Motor neuron (in vitro differentiated cells): ENCODE measurements around the gene NOX5. TPM values are rescaled to one million over a fixed set of nuclear protein-coding genes. Genes with fewer than 3 reads are reported as not detected.
"Not testable (repeated sequence)": the region's sequence is repeated elsewhere in the genome, so short reads cannot be mapped to it uniquely, and the experiment has no call there.

ENCODE experiments used
- ATAC-seq, 8 experiments: fragments of 200-7000 bp; cut with Tn5 transposase; replicated peaks in 6 of 8; 2 replicates each; pipeline ENCODE4 v1.8.0; 2021; ENCODE audit warnings: mild to moderate bottlenecking in 8 of 8, moderate library complexity in 8 of 8
- H3K27ac ChIP-seq, 2 donors: fragments of 250-450 bp; sonication (Bioruptor Pico); 2 replicates each; pipeline ENCODE4 v1.9.0; 2021; ENCODE audit warnings: antibody characterized with exemption in 2 of 2, mild to moderate bottlenecking in 2 of 2, moderate library complexity in 1 of 2
- H3K4me1 ChIP-seq, 2 donors: fragments of 250-450 bp; sonication (Bioruptor Pico); replicated peaks in 1 of 2; 2 replicates each; pipeline ENCODE4 v1.6.1; 2021; ENCODE audit warnings: antibody characterized with exemption in 2 of 2, mild to moderate bottlenecking in 2 of 2, moderate library complexity in 1 of 2
- H3K4me3 ChIP-seq, 5 donors: fragments of 250-450 bp; sonication (Bioruptor Pico); 2 replicates each; pipeline ENCODE4 v1.9.0; 2021; ENCODE audit warnings: antibody characterized with exemption in 5 of 5, mild to moderate bottlenecking in 5 of 5, moderate library complexity in 4 of 5
- WGBS, 10 experiments: fragments of 450-650 bp; shearing (Covaris generic); methylation state at CpG; one replicate each; pipeline ENCODE4 v1.0.0; 2022; 5-methylcytosine and 5-hydroxymethylcytosine counted together
- in situ Hi-C, 9 experiments: fragments of 400-800 bp; cut with MboI; loops; one replicate each; pipeline ENCODE4 v1.15.0; 2021; ENCODE audit warnings: low sequenced_read_pairs in 9 of 9, low pct_unique_long_range_greater_than_20kb in 2 of 9; ENCODE audit not compliant: unreplicated experiment in 9 of 9
- total RNA-seq, 8 experiments: library from RNA; unstranded; fragments of 300-600 nt; gene quantifications; 2 replicates each; pipeline versions ENCODE4 v1.2.3 to v1.2.4, GENCODE V29; 2022

Gene NOX5, protein sequence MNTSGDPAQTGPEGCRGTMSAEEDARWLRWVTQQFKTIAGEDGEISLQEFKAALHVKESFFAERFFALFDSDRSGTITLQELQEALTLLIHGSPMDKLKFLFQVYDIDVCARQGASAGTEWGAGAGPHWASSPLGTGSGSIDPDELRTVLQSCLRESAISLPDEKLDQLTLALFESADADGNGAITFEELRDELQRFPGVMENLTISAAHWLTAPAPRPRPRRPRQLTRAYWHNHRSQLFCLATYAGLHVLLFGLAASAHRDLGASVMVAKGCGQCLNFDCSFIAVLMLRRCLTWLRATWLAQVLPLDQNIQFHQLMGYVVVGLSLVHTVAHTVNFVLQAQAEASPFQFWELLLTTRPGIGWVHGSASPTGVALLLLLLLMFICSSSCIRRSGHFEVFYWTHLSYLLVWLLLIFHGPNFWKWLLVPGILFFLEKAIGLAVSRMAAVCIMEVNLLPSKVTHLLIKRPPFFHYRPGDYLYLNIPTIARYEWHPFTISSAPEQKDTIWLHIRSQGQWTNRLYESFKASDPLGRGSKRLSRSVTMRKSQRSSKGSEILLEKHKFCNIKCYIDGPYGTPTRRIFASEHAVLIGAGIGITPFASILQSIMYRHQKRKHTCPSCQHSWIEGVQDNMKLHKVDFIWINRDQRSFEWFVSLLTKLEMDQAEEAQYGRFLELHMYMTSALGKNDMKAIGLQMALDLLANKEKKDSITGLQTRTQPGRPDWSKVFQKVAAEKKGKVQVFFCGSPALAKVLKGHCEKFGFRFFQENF
- 1 to 10 TPM in 2 of 8 experiments, under 1 TPM in 6; under 0.01 to 2.2 (median 0.17) TPM for total RNA-seq

DNA sequence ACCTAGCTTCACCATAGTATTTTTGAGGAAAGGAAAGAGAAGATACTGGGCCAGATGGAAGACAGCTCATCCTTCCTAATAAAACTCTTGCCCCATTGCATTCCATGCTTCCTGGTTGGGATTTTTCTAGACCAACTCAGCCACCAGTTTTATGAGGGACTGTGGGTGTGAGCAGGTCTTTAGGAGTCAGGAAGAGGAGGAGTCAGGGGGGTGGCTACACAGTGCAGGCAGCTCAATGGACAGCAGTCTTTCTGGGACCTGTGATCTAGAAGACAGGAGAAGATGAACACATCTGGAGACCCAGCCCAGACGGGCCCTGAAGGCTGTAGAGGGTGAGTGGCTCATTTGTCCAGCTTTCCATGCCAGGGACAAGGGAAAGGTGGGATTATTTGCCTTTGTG lies at the start of gene NOX5:
Gene NOX5 (plus strand): TSS at position 242 of the 400 bp plus-strand sequence. CDS start 41 bp downstream, at position 283.
- 40 to 100% methylated on average over 1 of the region's 1 CpG; no CpG with 5 or more reads in 8 of the 10 experiments for WGBS, 10 experiments
- Histone ChIP-seq H3K4me3 (no peak within 1 kb of the TSS), H3K4me1 (peaks cover 4 to 13% of the 10 kb centered on the region in 2 donors), H3K27ac (no peak within 1 kb of the TSS)
- in situ Hi-C loops, result no loop called here
- peak in 3 of 8 experiments; percentile 56 to 82 (median 75) for ATAC-seq

DNA sequence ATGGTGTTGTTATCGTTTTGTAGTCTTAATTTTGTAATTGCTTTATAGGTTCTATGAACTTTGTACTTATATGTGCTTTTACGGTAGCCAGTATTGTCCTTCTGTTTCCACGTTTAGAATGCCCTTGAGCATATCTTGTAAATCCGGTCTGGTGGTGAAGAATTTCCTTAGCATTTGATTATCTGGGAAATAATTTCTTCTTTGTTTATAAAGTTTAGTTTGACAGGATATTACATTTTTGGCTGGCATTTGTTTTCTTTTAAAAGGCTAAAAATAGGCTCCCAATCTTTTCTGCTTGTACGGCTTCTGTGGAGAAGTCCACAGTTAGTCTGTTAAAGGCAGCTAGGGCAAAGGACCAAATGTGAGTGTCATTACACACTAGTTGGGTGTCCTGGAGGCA lies 47.5 kb upstream of the NOX5 start:
- in situ Hi-C loops, result no loop called here
- no peak overlapping the region for H3K4me3 ChIP-seq
- no peak overlapping the region for H3K27ac ChIP-seq
- no peak for ATAC-seq
- no peaks in the 10 kb centered on the region for H3K4me1 ChIP-seq
- 13 to 84% (median 77%) methylated on average over 2 to 5 of the region's 5 CpGs; no CpG with 5 or more reads in 1 of the 10 experiments for WGBS, 10 experiments

DNA sequence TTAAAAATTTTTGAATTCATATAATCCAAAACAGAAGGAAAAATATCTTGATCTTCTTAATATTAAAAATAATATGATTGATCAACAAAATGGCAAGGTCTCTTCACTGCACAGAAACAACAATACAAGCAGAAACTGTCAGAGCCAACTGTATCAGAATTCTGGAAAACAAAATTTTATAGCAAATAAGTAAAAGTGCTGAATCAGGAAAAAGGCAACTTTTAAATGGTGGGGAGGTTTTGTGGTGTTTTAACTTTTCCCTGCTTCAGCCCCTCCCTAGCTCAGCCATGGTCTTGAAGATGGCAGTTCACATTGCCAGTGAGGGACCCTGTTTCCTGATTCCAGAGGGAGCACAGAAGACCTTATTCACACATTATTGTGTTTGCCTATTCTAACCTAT lies 46.5 kb upstream of the NOX5 start:
- Histone ChIP-seq H3K27ac (no peak overlapping the region), H3K4me3 (no peak overlapping the region), H3K4me1 (no peaks in the 10 kb centered on the region)
- no peak for ATAC-seq
- in situ Hi-C loops, result no loop called here

DNA sequence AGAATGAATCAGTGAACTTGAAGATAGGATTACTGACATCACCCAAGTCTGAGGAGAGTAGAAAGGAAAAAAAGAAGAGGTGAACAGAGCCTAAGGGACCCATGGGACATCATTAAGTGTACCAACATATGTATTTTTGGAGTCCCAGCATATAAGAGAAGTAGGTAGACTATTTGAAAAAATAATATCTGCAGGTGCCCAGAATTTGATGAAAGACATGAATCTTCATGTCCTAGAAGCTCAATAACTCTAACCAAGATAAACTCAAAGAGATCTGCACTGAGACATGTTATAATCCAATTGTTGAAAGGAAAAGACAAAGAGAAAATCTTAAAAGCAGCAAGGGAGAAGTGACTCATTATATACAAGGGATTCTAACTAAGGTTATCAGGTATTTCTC lies 45.2 kb upstream of the NOX5 start:
- ATAC-seq, result no peak
- no peaks in the 10 kb centered on the region for H3K4me1 ChIP-seq
- H3K4me3 ChIP-seq, result no peak overlapping the region
- in situ Hi-C loops, result no loop called here
- no peak overlapping the region for H3K27ac ChIP-seq

DNA sequence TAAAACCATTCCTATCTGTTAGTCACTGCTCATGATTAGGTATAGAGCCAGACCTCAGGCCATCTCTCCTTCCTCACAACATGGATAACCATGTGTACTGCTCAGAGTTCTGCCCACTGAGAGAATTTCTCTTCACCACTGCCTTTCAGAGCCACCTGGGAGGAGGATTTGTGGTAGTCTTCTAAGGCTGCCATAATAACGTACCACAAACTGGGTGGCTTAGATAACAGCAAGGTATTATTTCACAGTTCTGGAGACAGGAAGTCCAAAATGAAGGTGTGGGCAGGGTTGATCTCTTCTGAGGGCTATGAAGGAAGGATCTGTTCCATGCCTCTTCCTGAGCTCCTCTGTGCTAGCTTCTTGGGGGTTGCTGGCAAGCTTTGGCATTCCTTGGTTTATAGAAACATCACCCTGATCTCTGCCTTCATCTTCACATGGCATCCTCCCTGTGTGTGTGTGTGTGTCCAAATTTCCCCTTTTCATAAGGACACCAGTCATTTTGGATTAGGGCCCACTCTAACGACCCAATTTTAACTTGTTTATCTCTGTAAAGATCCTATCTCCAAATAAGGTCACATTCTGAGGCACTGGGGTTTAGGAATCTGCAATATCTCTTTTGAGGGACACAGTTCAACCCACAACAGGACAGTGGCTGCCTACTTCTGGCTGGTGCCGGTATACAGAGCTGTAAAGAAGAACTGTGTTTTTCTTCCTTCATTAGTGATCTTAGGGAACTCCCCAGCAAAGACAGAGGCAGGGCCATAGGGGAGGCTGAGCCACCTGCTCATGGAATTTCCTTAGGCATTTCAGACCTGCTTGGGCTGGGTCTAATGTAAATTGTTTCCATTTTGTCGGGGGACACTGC lies 42.1 kb upstream of the NOX5 start:
- in situ Hi-C loops, result no loop called here
- no peak overlapping the region for H3K27ac ChIP-seq
- no peak for ATAC-seq
- WGBS, 10 experiments, result 13 to 100% (median 76%) methylated on average over 1 to 4 of the region's 4 CpGs; no CpG with 5 or more reads in 1 of the 10 experiments
- H3K4me3 ChIP-seq, result no peak overlapping the region
- no peaks in the 10 kb centered on the region for H3K4me1 ChIP-seq

DNA sequence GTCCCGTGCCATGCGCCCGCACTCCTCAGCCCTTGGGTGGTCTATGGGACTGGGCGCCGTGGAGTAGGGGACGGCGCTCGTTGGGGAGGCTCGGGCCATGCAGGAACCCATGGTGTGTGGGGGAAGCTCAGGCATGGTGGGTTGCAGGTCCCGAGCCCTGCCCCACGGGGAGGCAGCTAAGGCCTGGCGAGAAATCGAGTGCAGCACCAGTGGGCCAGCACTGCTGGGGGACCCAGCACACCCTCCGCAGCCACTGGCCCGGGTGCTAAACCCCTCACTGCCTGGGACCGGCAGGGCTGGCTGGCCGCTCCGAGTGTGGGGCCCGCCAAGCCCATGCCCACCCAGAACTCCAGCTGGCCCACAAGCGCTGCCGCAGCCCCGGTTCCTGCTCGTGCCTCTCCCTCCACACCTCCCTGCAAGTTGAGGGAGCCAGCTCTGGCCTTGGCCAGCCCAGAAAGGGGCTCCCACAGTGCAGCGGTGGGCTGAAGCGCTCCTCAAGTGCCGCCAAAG lies 38.8 kb upstream of the NOX5 start:
- H3K4me1 ChIP-seq, in situ Hi-C loops, H3K4me3 ChIP-seq, ATAC-seq, H3K27ac ChIP-seq: not testable (repeated sequence)
- WGBS, 10 experiments, result 28 to 93% (median 60%) methylated on average over 1 to 6 of the region's 26 CpGs; no CpG with 5 or more reads in 7 of the 10 experiments

DNA sequence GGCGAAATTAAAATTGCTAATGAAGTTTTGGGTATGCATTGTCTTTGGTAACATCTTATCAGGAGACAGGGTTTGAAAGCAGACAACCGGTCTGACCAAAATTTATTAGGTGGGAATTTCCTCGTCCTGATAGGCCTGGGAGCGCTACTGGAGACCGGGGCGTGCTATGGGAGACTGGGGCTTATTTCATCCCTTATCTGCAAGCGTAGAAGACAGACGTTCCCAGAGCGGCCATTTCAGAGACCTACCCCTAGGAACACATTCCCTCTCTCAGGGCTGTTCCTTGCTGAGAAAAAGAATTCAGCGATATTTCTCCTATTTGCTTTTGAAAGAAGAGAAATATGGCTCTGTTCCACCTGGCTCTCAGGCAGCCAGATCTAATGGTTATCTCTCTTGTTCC lies 37.1 kb upstream of the NOX5 start:
- ATAC-seq, result not testable (repeated sequence)

DNA sequence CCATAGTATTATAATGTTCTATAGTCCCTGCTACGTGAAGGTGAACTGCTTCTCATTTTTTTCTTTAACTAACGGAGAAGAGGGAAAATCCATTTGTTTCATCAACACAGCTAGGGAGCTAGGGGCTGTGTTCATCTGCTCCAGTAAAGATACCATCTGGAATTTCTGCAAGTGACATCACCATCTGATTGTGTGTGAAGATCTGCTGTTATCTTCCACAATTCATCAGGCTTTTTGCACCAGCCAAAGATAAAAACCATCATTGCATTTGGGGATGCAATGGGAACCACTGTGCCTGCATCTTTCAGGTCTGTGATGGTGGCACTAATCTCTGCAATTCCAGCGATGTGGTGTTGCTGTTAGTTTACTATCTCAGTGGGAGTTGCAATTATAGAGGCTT lies 35.5 kb upstream of the NOX5 start:
- in situ Hi-C loops, result no loop called here
- H3K27ac ChIP-seq, result no peak overlapping the region
- H3K4me3 ChIP-seq, result no peak overlapping the region
- peaks cover 0 to 3% of the 10 kb centered on the region in 2 donors for H3K4me1 ChIP-seq
- WGBS, 10 experiments, result 0 to 86% (median 57%) methylated on average over 1 to 3 of the region's 3 CpGs; no CpG with 5 or more reads in 1 of the 10 experiments
- ATAC-seq, result no peak

More for the DNA sequence above, 37.1 kb upstream of the NOX5 start:
- WGBS, 10 experiments, result 21 to 100% (median 83%) methylated on average over 1 to 10 of the region's 10 CpGs; no CpG with 5 or more reads in 1 of the 10 experiments
- H3K4me3 ChIP-seq, in situ Hi-C loops, H3K4me1 ChIP-seq, H3K27ac ChIP-seq: not testable (repeated sequence)

DNA sequence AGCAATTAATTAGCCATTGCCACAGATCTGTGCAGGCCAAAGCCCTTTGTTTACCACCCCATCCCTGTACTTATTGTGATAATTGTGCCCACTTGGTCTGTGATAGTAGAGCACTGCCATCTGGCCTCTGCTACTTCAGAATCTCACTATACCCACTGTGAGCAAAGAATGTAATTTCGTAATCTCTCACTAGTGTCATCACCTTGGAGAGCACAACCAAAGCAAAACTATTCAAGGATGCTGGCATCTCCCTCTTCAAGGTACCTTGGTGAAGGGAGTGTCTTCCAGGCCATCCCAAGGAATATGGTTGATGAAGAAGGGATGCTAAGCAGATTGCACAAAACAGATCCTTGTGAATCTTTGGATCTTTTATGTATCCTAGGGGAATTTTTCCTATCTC lies 34.7 kb upstream of the NOX5 start:
- WGBS, 10 experiments, result 40 to 71% methylated on average over 1 of the region's 1 CpG; no CpG with 5 or more reads in 8 of the 10 experiments
- no peak for ATAC-seq
- no peak overlapping the region for H3K27ac ChIP-seq
- in situ Hi-C loops, result no loop called here
- no peak overlapping the region for H3K4me3 ChIP-seq
- H3K4me1 ChIP-seq, result peaks cover 0 to 3% of the 10 kb centered on the region in 2 donors

DNA sequence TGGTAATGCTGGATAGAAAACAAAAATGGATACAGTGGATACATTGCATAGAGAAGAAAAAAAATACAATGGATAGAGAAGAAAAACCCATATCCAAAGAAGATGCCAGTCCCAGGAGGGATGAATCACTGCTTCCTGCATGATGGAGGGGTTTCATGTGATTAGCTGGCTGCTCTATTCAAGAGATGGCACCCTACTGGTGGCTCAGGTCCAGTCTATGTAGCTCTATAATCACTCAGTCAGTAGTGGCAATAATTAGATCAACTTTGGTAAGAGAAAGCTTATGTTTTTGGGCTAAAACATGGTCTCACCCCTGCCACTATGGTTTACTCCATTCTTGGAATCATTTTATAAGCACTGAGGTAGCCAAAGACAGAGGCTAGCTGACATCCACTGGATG lies 33.7 kb upstream of the NOX5 start:
- no peak for ATAC-seq
- in situ Hi-C loops, result no loop called here

DNA sequence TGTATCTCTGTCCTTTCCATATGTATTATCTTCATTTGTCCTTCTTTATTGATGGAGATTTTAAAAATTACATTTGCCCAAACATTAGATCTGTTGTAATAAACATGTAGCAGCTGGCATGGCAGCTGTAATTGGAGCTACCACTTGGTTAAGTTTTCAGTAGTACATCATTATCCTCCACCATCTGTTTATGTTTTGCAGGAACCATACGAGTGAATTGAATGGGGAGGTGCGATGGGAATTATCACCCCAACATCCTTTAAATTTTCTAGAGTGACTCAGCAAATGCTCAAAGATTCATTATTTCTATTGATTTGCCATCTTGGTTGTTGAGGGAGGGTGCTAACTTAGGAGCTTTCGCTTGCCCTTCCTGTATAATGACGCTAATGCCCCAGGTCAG lies 32.6 kb upstream of the NOX5 start:
- no peak overlapping the region for H3K27ac ChIP-seq
- in situ Hi-C loops, result no loop called here
- 50 to 100% (median 68%) methylated on average over 1 to 4 of the region's 4 CpGs; no CpG with 5 or more reads in 3 of the 10 experiments for WGBS, 10 experiments
- peaks cover 0 to 3% of the 10 kb centered on the region in 2 donors for H3K4me1 ChIP-seq
- H3K4me3 ChIP-seq, result no peak overlapping the region
- no peak for ATAC-seq

More for the DNA sequence above, 33.7 kb upstream of the NOX5 start:
- peaks cover 0 to 3% of the 10 kb centered on the region in 2 donors for H3K4me1 ChIP-seq
- no peak overlapping the region for H3K27ac ChIP-seq
- H3K4me3 ChIP-seq, result no peak overlapping the region

DNA sequence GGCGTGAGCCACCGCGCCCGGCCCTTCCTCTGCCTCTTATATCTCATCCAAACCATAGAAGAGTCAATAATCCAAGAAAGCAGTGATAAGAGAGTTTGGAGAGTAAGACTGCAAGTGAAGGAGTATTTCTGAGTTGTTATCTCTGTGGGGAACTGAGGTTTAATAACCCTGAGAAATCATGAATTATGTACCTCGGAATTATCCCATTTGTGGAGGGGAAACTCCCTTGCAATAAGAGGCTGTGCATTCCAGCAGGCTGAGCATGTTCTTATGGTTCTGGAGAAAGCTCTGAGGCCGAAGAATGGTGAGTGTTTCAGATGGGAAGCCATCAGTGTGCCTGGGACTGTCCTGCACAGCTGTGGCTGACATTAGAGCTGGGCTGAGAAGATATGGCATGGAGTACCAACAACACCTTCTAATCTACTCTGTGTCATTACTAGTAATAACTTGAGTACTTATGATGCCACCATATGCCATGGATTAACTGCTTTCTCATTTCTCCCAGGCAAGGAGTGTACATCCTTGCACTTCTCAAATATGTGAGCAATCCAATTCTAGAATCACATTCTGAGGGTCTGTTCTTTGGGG lies 31.4 kb upstream of the NOX5 start:
- in situ Hi-C loops, result no loop called here
- Histone ChIP-seq H3K4me1 (peaks cover 0 to 3% of the 10 kb centered on the region in 2 donors), H3K27ac (no peak overlapping the region), H3K4me3 (no peak overlapping the region)
- 22 to 100% (median 67%) methylated on average over 1 to 2 of the region's 6 CpGs; no CpG with 5 or more reads in 3 of the 10 experiments for WGBS, 10 experiments
- ATAC-seq, result no peak
